ENCODE results near the gene KCNQ2.

KCNQ2 gene

GRCh38 chr20:63467294-63468083 lies 5.0 kb downstream of the KCNQ2 start:
- in situ Hi-C loops (cut with HindIII; ENCODE audit: low sequenced_read_pairs), result no loop called here
- no peak overlapping the region for H3K4me3 ChIP-seq (ENCODE audit: low read depth, low read length)
- no peak for DNase-seq (ENCODE audit: low read depth, low spot score)
- TF ChIP-seq CTCF (IDR thresholded peaks at IDR 0.05; ENCODE audit: low read depth, low read length), result no peak

DNA sequence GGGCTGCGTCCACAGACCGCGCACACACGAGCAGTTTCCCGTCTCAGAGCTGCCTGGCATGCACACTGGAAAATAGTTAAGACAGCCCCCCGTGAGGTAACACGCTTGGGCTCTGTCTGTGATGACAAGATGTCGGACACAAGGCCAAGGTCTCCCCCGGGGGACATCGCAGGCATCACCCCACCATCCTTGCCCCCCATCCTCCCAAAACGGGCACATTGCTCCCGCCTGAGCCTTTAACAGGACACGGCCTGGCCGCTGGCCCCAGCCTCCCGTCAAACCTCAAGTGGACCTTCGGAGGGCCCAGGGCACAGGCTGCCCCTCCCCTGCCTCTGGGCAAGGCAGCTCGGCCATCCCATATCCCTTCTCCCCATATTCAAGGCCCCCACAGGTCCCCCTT lies 5.6 kb downstream of the KCNQ2 start:
- in situ Hi-C loops (cut with HindIII; ENCODE audit: low sequenced_read_pairs), result no loop called here
- TF ChIP-seq CTCF (IDR thresholded peaks at IDR 0.05; ENCODE audit: low read depth, low read length), result no peak
- no peak overlapping the region for H3K4me3 ChIP-seq (ENCODE audit: low read depth, low read length)
- no peak for DNase-seq (ENCODE audit: low read depth, low spot score)

GRCh38 chr20:63466250-63466825 lies 6.1 kb downstream of the KCNQ2 start:
- H3K4me3 ChIP-seq (ENCODE audit: low read depth, low read length), result no peak overlapping the region
- TF ChIP-seq CTCF (IDR thresholded peaks at IDR 0.05; ENCODE audit: low read depth, low read length), result no peak
- no peak for DNase-seq (ENCODE audit: low read depth, low spot score)
- in situ Hi-C loops (cut with HindIII; ENCODE audit: low sequenced_read_pairs), result no loop called here

- in situ Hi-C loops (cut with HindIII; ENCODE audit: low sequenced_read_pairs), result no loop called here
- H3K4me3 ChIP-seq (ENCODE audit: low read depth, low read length), result no peak overlapping the region
- TF ChIP-seq CTCF (IDR thresholded peaks at IDR 0.05; ENCODE audit: low read depth, low read length), result no peak
- DNase-seq (ENCODE audit: low read depth, low spot score), result no peak
These were observed 6.8 kb downstream of the KCNQ2 start for GRCh38 chr20:63465380-63466249.

GRCh38 chr20:63464289-63464635 lies 8.2 kb downstream of the KCNQ2 start:
- no peak for DNase-seq (ENCODE audit: low read depth, low spot score)
- in situ Hi-C loops (cut with HindIII; ENCODE audit: low sequenced_read_pairs), result no loop called here
- H3K4me3 ChIP-seq (ENCODE audit: low read depth, low read length), result no peak overlapping the region
- TF ChIP-seq CTCF (IDR thresholded peaks at IDR 0.05; ENCODE audit: low read depth, low read length), result no peak

- in situ Hi-C loops (cut with HindIII; ENCODE audit: low sequenced_read_pairs), result no loop called here
- no peak for TF ChIP-seq CTCF (IDR thresholded peaks at IDR 0.05; ENCODE audit: low read depth, low read length)
- DNase-seq (ENCODE audit: low read depth, low spot score), result no peak
- H3K4me3 ChIP-seq (ENCODE audit: low read depth, low read length), result no peak overlapping the region
These were observed 8.8 kb downstream of the KCNQ2 start for GRCh38 chr20:63463400-63464288.
